Measurements from ENCODE around the gene CBX6. TPM values are rescaled to one million over a fixed set of nuclear protein-coding genes. Genes with fewer than 3 reads are reported as not detected.

The CBX6 gene
- 15.1 TPM for polyA plus RNA-seq (2013)

DNA sequence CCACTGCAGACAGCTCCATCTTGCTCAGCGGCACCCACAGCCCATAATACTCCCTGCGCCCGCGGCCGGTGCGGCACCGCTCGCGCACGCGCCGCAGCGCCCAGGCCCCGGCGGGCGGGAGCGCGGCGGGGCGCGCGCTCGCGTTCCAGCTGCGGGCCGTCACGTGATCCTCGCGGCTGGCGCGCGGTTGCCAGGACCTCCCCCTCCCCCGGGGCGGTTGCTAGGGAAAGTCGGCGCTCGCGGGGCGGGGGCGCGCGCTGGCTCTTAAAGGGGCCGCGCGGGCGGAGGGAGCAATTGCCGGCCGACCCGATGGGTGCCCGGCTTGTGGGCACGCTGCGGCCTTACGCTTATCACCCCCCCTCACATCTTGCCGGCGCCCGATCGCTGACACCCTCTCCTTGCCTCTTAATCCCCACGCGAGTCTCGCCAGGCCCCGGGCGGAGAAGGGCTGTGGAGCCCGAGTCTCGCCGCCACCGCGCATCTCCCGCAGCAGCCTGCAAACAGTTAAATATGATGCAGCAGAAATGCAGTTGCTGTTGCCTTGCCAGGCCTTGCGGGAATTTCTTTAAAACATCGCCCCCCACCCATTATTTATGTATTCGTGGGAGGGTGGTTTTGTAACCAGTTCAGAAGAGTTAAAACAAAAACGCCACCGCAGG is at the start of gene CBX6:
Gene CBX6, minus strand, starts transcription at position 45 of the 659 bp plus-strand sequence. Its CDS starts 26 bp downstream, at position 19.
- H3K27me3 ChIP-seq (replicated peaks in 2 of 5; ENCODE audit: control insufficient read depth in 4 of 5, insufficient read depth in 5 of 5, low read length in 4 of 5): peaks cover 0 to 4% (median 0%) of the 10 kb centered on the region in 5 experiments
- CTCF ChIA-PET: interaction anchor here (1.5 to 5.6 kb wide), 3 partner anchors 131 to 259 kb away, joined by 3 to 51 read pairs (median 7); no protein-coding TSS in a partner anchor
- peaks cover 5 to 37% (median 25%) of the 10 kb centered on the region in 4 experiments for H3K4me1 ChIP-seq (ENCODE audit: control extremely low read depth in 1 of 4, control insufficient read depth in 4 of 4, insufficient read depth in 4 of 4, low read length in 3 of 4)
- peak within 1 kb of the TSS; percentile 72 to 82 for H3K27ac ChIP-seq (ENCODE audit: insufficient read depth in 1 of 2, low read depth in 1 of 2, low read length in 2 of 2, poor library complexity in 1 of 2, severe bottlenecking in 2 of 2)
- peak within 1 kb of the TSS; percentile 64 to 87 (median 84) for H3K4me3 ChIP-seq (ENCODE audit: control insufficient read depth in 1 of 7, extremely low read depth in 1 of 7, insufficient read depth in 4 of 7, low read depth in 2 of 7, low read length in 6 of 7)
- DNase-seq: peak; percentile 92 to 96 (median 95)
- POLR2A ChIA-PET: no interaction called here
- H3K36me3 ChIP-seq (ENCODE audit: control insufficient read depth in 4 of 4, insufficient read depth in 4 of 4, low read length in 3 of 4): peaks cover 0 to 20% (median 10%) of the 10 kb centered on the region in 4 experiments
- WGBS (ENCODE audit: insufficient coverage): under 1% methylated on average over 60 of the region's 73 CpGs
- no peaks in the 10 kb centered on the region for H3K9me3 ChIP-seq (ENCODE audit: control extremely low read depth in 1 of 5, control insufficient read depth in 4 of 5, insufficient read depth in 2 of 5, low read depth in 1 of 5, low read length in 4 of 5)

DNA sequence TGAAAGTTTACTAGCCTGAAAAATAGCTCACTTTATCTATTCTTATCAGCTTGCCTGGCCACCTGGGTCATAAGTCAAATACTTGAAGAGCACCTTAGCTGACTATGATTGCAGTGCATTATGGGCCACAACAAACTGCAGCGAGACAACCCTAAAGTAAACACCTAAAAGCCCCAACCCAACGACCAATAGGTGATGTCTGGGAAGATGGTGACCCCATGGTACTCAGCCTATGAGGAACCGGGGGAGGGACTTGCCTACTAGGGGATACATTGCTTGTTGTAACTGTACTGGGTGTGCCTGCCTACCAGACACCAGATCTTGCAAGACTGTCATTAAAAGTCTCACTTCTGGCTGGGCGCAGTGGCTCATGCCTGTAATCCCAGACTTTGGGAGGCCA is 49.8 kb upstream of the CBX6 start:
- Histone ChIP-seq H3K4me3 (ENCODE audit: control insufficient read depth in 1 of 7, extremely low read depth in 1 of 7, insufficient read depth in 4 of 7, low read depth in 2 of 7, low read length in 6 of 7) (no peak overlapping the region), H3K27ac (ENCODE audit: insufficient read depth in 1 of 2, low read depth in 1 of 2, low read length in 2 of 2, poor library complexity in 1 of 2, severe bottlenecking in 2 of 2) (no peak overlapping the region), H3K27me3 (replicated peaks in 2 of 5; ENCODE audit: control insufficient read depth in 4 of 5, insufficient read depth in 5 of 5, low read length in 4 of 5) (peaks cover 0 to 17% (median 4%) of the 10 kb centered on the region in 5 experiments), H3K9me3 (ENCODE audit: control extremely low read depth in 1 of 5, control insufficient read depth in 4 of 5, insufficient read depth in 2 of 5, low read depth in 1 of 5, low read length in 4 of 5) (no peaks in the 10 kb centered on the region), H3K4me1 (ENCODE audit: control extremely low read depth in 1 of 4, control insufficient read depth in 4 of 4, insufficient read depth in 4 of 4, low read length in 3 of 4) (peaks cover 0 to 10% (median 0%) of the 10 kb centered on the region in 4 experiments), H3K36me3 (ENCODE audit: control insufficient read depth in 4 of 4, insufficient read depth in 4 of 4, low read length in 3 of 4) (no peaks in the 10 kb centered on the region)
- POLR2A ChIA-PET: no interaction called here
- 84% methylated on average over 2 of the region's 4 CpGs for WGBS (ENCODE audit: insufficient coverage)
- CTCF ChIA-PET: interaction anchor here (0.8 to 1.4 kb wide), 2 partner anchors 54 to 82 kb away, joined by 3 to 4 read pairs; no protein-coding TSS in a partner anchor
- DNase-seq: no peak

DNA sequence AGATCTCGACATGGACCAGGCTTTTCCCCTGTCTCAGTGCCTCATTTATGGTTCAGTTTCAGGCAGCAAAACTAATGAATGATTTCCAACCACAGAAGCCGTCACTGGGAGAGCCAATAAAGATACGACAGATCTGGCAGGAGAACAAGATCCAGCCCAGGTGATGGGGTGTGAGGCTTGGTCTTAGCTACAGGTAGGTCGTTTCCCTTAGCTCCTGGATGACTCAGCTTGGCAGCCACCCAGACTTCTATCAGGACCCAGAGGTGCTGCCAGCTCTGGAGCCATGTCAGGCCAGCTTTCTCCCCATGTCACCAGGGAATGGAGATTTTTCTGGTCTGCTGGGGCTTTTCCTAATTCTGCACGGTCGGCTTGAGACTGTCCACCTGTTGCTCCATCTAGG is 49.1 kb upstream of the CBX6 start:
- CTCF ChIA-PET: interaction anchor here (0.6 to 1.4 kb wide), 3 partner anchors 54 to 397 kb away, joined by 3 to 4 read pairs (median 3); no protein-coding TSS in a partner anchor
- Histone ChIP-seq H3K4me1 (ENCODE audit: control extremely low read depth in 1 of 4, control insufficient read depth in 4 of 4, insufficient read depth in 4 of 4, low read length in 3 of 4) (peaks cover 0 to 10% (median 0%) of the 10 kb centered on the region in 4 experiments), H3K27ac (ENCODE audit: insufficient read depth in 1 of 2, low read depth in 1 of 2, low read length in 2 of 2, poor library complexity in 1 of 2, severe bottlenecking in 2 of 2) (no peak overlapping the region), H3K36me3 (ENCODE audit: control insufficient read depth in 4 of 4, insufficient read depth in 4 of 4, low read length in 3 of 4) (no peaks in the 10 kb centered on the region), H3K4me3 (ENCODE audit: control insufficient read depth in 1 of 7, extremely low read depth in 1 of 7, insufficient read depth in 4 of 7, low read depth in 2 of 7, low read length in 6 of 7) (no peak overlapping the region), H3K27me3 (replicated peaks in 2 of 5; ENCODE audit: control insufficient read depth in 4 of 5, insufficient read depth in 5 of 5, low read length in 4 of 5) (peaks cover 0 to 19% (median 6%) of the 10 kb centered on the region in 5 experiments), H3K9me3 (ENCODE audit: control extremely low read depth in 1 of 5, control insufficient read depth in 4 of 5, insufficient read depth in 2 of 5, low read depth in 1 of 5, low read length in 4 of 5) (no peaks in the 10 kb centered on the region)
- WGBS (ENCODE audit: insufficient coverage): 84% methylated on average over 6 of the region's 6 CpGs
- POLR2A ChIA-PET: interaction anchor here (0.6 kb wide), 1 partner anchor 100 kb away, joined by 3 read pairs; the partner anchor contains the start of gene APOBEC3D
- no peak for DNase-seq

DNA sequence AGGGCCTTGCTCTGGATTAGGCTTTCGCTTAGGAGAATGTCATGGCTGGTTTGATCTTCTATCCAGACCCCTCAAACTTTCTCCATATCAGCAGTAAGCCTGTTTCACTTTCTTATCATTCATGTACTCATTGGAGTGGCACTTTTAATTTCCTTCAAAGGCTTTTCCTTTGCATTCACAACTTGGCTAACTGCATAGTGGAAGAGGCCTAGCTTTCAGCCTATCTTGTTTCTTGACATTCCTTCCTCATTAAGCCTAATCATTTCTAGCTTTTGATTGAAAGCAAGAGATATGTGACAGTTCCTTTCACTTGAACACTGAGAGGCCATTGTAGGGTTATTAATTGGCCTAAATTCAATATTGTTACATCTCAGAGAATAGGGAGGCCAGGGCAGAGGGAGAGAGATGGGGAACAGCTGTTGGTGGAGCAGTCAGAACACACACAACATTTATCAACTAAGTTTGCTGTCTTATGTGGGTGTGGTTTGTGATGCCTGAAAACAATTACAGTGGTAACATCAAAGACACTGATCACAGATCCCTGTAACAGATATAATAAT is 47.7 kb upstream of the CBX6 start:
- 100% methylated on average over 1 of the region's 1 CpG for WGBS (ENCODE audit: insufficient coverage)
- Histone ChIP-seq H3K27ac (ENCODE audit: insufficient read depth in 1 of 2, low read depth in 1 of 2, low read length in 2 of 2, poor library complexity in 1 of 2, severe bottlenecking in 2 of 2) (no peak overlapping the region), H3K27me3 (replicated peaks in 2 of 5; ENCODE audit: control insufficient read depth in 4 of 5, insufficient read depth in 5 of 5, low read length in 4 of 5) (peaks cover 0 to 19% (median 6%) of the 10 kb centered on the region in 5 experiments), H3K9me3 (ENCODE audit: control extremely low read depth in 1 of 5, control insufficient read depth in 4 of 5, insufficient read depth in 2 of 5, low read depth in 1 of 5, low read length in 4 of 5) (no peaks in the 10 kb centered on the region), H3K4me1 (ENCODE audit: control extremely low read depth in 1 of 4, control insufficient read depth in 4 of 4, insufficient read depth in 4 of 4, low read length in 3 of 4) (peaks cover 0 to 10% (median 0%) of the 10 kb centered on the region in 4 experiments), H3K4me3 (ENCODE audit: control insufficient read depth in 1 of 7, extremely low read depth in 1 of 7, insufficient read depth in 4 of 7, low read depth in 2 of 7, low read length in 6 of 7) (no peak overlapping the region), H3K36me3 (ENCODE audit: control insufficient read depth in 4 of 4, insufficient read depth in 4 of 4, low read length in 3 of 4) (no peaks in the 10 kb centered on the region)
- POLR2A ChIA-PET: no interaction called here
- no peak for DNase-seq
- CTCF ChIA-PET: no interaction called here

DNA sequence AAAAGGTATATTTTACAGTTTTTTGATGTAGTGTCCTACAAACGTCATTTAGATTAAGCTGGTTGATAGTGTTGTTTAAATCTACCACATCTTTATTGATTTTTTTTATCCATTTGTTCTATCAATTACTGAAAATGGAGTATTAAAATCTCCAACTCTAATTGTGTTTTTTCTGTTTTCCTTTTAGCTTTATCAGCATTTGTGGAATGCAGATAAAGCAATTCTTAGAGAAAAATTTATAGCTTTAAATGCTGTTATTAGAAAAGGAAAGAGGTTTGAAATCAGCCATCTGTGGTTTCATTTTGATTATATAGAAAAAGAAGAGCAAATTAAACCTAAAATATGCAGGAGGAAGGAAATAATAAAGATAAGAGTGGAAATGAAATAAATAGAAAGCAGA is 39.4 kb upstream of the CBX6 start:
- CTCF ChIA-PET: interaction anchor here (0.6 kb wide), 1 partner anchor 35 kb away, joined by 3 read pairs; no protein-coding TSS in a partner anchor
- Histone ChIP-seq H3K4me3 (ENCODE audit: control insufficient read depth in 1 of 7, extremely low read depth in 1 of 7, insufficient read depth in 4 of 7, low read depth in 2 of 7, low read length in 6 of 7) (no peak overlapping the region), H3K27me3 (replicated peaks in 2 of 5; ENCODE audit: control insufficient read depth in 4 of 5, insufficient read depth in 5 of 5, low read length in 4 of 5) (peaks cover 0 to 8% (median 0%) of the 10 kb centered on the region in 5 experiments), H3K27ac (ENCODE audit: insufficient read depth in 1 of 2, low read depth in 1 of 2, low read length in 2 of 2, poor library complexity in 1 of 2, severe bottlenecking in 2 of 2) (no peak overlapping the region), H3K36me3 (ENCODE audit: control insufficient read depth in 4 of 4, insufficient read depth in 4 of 4, low read length in 3 of 4) (no peaks in the 10 kb centered on the region), H3K4me1 (ENCODE audit: control extremely low read depth in 1 of 4, control insufficient read depth in 4 of 4, insufficient read depth in 4 of 4, low read length in 3 of 4) (no peaks in the 10 kb centered on the region), H3K9me3 (ENCODE audit: control extremely low read depth in 1 of 5, control insufficient read depth in 4 of 5, insufficient read depth in 2 of 5, low read depth in 1 of 5, low read length in 4 of 5) (no peaks in the 10 kb centered on the region)
- POLR2A ChIA-PET: no interaction called here
- DNase-seq: no peak
- WGBS (ENCODE audit: insufficient coverage): no CpG with 5 or more reads among the region's 1 CpG

DNA sequence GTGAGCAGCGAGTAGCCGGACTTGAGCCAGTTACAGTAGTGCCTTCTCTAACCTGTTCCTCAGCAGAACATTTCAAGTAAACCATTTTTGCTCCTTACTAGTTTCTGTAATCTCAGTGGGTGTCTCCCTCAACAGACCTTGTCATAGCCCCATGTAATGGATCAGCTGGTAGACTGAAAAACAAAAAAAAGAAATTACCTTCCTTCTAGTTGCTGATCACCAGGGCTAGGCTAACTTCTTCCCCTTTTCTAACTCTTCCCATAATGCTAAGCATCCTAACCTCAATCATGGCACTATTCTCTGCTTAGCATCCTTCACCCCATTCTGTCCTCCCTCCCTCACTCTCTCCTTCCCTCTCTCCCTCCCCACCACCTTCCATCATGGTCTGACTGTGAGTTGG is 35.8 kb upstream of the CBX6 start:
- H3K9me3 ChIP-seq (ENCODE audit: control extremely low read depth in 1 of 5, control insufficient read depth in 4 of 5, insufficient read depth in 2 of 5, low read depth in 1 of 5, low read length in 4 of 5): no peaks in the 10 kb centered on the region
- 100% methylated on average over 2 of the region's 2 CpGs for WGBS (ENCODE audit: insufficient coverage)
- peak in 1 of 3 donors; percentile 21 for DNase-seq
- H3K36me3 ChIP-seq (ENCODE audit: control insufficient read depth in 4 of 4, insufficient read depth in 4 of 4, low read length in 3 of 4): no peaks in the 10 kb centered on the region
- no peak overlapping the region for H3K4me3 ChIP-seq (ENCODE audit: control insufficient read depth in 1 of 7, extremely low read depth in 1 of 7, insufficient read depth in 4 of 7, low read depth in 2 of 7, low read length in 6 of 7)
- peaks cover 0 to 1% (median 0%) of the 10 kb centered on the region in 5 experiments for H3K27me3 ChIP-seq (replicated peaks in 2 of 5; ENCODE audit: control insufficient read depth in 4 of 5, insufficient read depth in 5 of 5, low read length in 4 of 5)
- H3K27ac ChIP-seq (ENCODE audit: insufficient read depth in 1 of 2, low read depth in 1 of 2, low read length in 2 of 2, poor library complexity in 1 of 2, severe bottlenecking in 2 of 2): no peak overlapping the region
- ChIA-PET POLR2A (no interaction called here), CTCF (no interaction called here)
- no peaks in the 10 kb centered on the region for H3K4me1 ChIP-seq (ENCODE audit: control extremely low read depth in 1 of 4, control insufficient read depth in 4 of 4, insufficient read depth in 4 of 4, low read length in 3 of 4)

DNA sequence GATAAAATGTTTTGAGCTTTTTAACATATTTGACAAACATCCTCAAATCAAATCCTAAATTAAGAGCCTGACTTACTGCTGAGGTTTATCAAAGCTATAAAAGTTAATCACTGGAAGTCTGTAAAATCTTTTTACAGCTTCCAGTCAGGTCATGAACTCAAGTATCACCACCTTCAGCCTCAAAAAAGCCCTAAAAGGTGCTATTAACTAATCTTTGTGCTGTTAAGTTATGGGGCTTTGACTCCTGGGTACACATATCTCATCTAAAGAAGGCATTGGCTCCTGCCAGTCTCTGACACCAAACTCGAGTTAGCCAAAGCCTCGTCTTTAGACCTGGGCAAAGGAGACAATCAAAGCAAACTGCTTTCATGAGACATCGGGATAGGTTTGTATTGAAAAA is 34.0 kb upstream of the CBX6 start:
- WGBS (ENCODE audit: insufficient coverage): no CpG with 5 or more reads among the region's 3 CpGs
- CTCF ChIA-PET: interaction anchor here (0.9 kb wide), 1 partner anchor 21 kb away, joined by 4 read pairs; no protein-coding TSS in a partner anchor

More for the DNA sequence above, 34.0 kb upstream of the CBX6 start:
- DNase-seq: no peak
- no peaks in the 10 kb centered on the region for H3K36me3 ChIP-seq (ENCODE audit: control insufficient read depth in 4 of 4, insufficient read depth in 4 of 4, low read length in 3 of 4)
- H3K4me1 ChIP-seq (ENCODE audit: control extremely low read depth in 1 of 4, control insufficient read depth in 4 of 4, insufficient read depth in 4 of 4, low read length in 3 of 4): peaks cover 0 to 10% (median 4%) of the 10 kb centered on the region in 4 experiments
- POLR2A ChIA-PET: no interaction called here
- H3K27ac ChIP-seq (ENCODE audit: insufficient read depth in 1 of 2, low read depth in 1 of 2, low read length in 2 of 2, poor library complexity in 1 of 2, severe bottlenecking in 2 of 2): no peak overlapping the region
- H3K4me3 ChIP-seq (ENCODE audit: control insufficient read depth in 1 of 7, extremely low read depth in 1 of 7, insufficient read depth in 4 of 7, low read depth in 2 of 7, low read length in 6 of 7): no peak overlapping the region
- H3K9me3 ChIP-seq (ENCODE audit: control extremely low read depth in 1 of 5, control insufficient read depth in 4 of 5, insufficient read depth in 2 of 5, low read depth in 1 of 5, low read length in 4 of 5): no peaks in the 10 kb centered on the region
- peaks cover 0 to 1% (median 0%) of the 10 kb centered on the region in 5 experiments for H3K27me3 ChIP-seq (replicated peaks in 2 of 5; ENCODE audit: control insufficient read depth in 4 of 5, insufficient read depth in 5 of 5, low read length in 4 of 5)

Measured in common myeloid progenitor, CD34-positive (primary cell).